ENCODE results near the gene PEX11G. TPM values are rescaled to one million over a fixed set of nuclear protein-coding genes. Genes with fewer than 3 reads are reported as not detected.
"Not testable (repeated sequence)": the region's sequence is repeated elsewhere in the genome, so short reads cannot be mapped to it uniquely, and the experiment has no call there.

PEX11G gene
- total RNA-seq, 4 donors from 2014 or later, result 2.9 to 5.2 (median 4.1) TPM

DNA sequence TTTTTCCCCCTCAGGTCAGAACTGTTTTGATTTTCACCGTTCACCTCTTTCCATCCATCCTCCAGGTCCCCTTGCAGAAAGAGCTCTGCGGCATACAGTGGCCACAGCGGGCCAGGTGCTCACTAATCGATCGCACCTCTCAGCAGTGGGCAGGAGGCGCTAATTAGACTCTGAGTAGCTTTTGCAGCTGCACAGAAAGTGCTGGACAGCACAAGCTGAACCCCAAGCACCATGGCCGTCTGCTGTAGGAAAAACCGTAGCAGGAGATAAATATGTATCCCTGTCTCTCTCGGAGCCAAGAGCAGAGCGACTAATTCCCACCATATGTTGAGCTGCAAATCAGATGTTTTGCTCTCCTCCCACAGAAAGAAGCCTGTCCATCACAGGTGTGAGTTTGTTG is 54.4 kb downstream of the PEX11G start:
- no peaks in the 10 kb centered on the region for H3K36me3 ChIP-seq
- TF ChIP-seq EP300 (IDR thresholded peaks at IDR 0.05), result no peak
- TF ChIP-seq POLR2AphosphoS5 (IDR thresholded peaks at IDR 0.05), result no peak
- TF ChIP-seq, protein P1, sequence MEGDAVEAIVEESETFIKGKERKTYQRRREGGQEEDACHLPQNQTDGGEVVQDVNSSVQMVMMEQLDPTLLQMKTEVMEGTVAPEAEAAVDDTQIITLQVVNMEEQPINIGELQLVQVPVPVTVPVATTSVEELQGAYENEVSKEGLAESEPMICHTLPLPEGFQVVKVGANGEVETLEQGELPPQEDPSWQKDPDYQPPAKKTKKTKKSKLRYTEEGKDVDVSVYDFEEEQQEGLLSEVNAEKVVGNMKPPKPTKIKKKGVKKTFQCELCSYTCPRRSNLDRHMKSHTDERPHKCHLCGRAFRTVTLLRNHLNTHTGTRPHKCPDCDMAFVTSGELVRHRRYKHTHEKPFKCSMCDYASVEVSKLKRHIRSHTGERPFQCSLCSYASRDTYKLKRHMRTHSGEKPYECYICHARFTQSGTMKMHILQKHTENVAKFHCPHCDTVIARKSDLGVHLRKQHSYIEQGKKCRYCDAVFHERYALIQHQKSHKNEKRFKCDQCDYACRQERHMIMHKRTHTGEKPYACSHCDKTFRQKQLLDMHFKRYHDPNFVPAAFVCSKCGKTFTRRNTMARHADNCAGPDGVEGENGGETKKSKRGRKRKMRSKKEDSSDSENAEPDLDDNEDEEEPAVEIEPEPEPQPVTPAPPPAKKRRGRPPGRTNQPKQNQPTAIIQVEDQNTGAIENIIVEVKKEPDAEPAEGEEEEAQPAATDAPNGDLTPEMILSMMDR (IDR thresholded peaks at IDR 0.05), result no peak
- TF ChIP-seq POLR2A (IDR thresholded peaks at IDR 0.05), result no peak
- H3K27ac ChIP-seq, result no peak overlapping the region
- H3K27me3 ChIP-seq, result no peaks in the 10 kb centered on the region
- no peaks in the 10 kb centered on the region for H3K9me3 ChIP-seq
- DNase-seq (ENCODE audit: low spot score in 2 of 2), result no peak
- no peaks in the 10 kb centered on the region for H3K4me1 ChIP-seq
- H3K4me3 ChIP-seq, result no peak overlapping the region
- WGBS, result 90% methylated on average over 10 of the region's 10 CpGs

DNA sequence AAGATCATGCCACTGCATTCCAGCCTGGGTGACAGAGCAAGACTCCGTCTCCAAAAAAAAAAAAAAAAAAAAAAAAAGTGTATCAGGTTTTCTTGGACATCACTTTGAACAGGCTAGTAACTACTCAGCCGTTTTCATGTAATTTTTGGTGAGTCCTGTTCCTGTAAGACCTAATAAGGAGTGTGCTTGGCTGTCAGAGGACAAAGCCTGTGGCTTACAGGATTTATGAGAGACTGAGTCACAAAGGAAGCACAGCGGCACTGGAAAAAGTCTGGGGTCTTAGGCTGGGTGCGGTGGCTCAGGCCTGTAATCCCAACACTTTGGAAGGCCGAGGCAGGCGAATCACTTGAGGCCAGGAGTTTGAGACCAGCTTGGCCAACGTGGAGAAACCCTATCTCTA is 55.4 kb downstream of the PEX11G start:
- not testable (repeated sequence) for DNase-seq (ENCODE audit: low spot score in 2 of 2); H3K27me3 ChIP-seq; H3K27ac ChIP-seq; H3K4me1 ChIP-seq; H3K9me3 ChIP-seq; H3K4me3 ChIP-seq; H3K36me3 ChIP-seq
- 79% methylated on average over 7 of the region's 7 CpGs for WGBS

DNA sequence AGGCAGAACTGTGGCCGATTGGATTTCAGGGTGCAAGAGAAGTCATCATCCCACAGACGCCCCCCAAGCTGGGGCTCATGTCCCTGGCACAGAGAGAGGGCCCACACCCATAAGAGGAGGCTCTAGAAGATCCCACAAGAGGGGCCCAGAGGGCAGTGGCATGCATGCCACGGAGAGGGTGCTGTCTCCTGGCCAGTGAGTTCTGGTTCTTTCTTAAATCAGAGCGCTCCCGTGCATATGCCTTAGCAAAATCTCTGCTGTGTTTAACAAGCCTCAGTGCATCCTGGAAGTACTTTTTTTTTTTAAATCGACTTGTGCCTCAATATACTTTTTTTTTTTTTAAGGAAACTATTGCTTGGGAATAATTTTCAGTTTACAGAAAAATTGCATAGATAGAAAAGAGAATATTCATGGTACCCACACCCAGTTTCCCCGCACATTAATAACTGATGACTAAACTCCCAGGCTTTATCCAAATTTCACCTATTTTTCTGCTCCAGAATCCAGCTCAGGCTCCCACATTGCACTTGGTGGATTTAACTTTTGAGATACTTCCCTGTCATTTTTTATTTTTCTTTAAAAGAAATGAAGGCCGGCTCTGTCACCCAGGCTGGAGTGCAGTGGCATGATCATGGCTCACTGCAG is 59.1 kb downstream of the PEX11G start:
- no peak overlapping the region for H3K27ac ChIP-seq
- H3K4me1 ChIP-seq, result peaks cover 24% of the 10 kb centered on the region
- H3K36me3 ChIP-seq, result no peaks in the 10 kb centered on the region
- TF ChIP-seq POLR2A (IDR thresholded peaks at IDR 0.05), result no peak
- no peak for TF ChIP-seq POLR2AphosphoS5 (IDR thresholded peaks at IDR 0.05)
- no peak for TF ChIP-seq EP300 (IDR thresholded peaks at IDR 0.05)
- TF ChIP-seq, protein P1 (IDR thresholded peaks at IDR 0.05), result no peak
- WGBS, result 71% methylated on average over 8 of the region's 8 CpGs
- no peak for DNase-seq (ENCODE audit: low spot score in 2 of 2)
- H3K9me3 ChIP-seq, result no peaks in the 10 kb centered on the region
- H3K4me3 ChIP-seq, result no peak overlapping the region
- H3K27me3 ChIP-seq, result no peaks in the 10 kb centered on the region

DNA sequence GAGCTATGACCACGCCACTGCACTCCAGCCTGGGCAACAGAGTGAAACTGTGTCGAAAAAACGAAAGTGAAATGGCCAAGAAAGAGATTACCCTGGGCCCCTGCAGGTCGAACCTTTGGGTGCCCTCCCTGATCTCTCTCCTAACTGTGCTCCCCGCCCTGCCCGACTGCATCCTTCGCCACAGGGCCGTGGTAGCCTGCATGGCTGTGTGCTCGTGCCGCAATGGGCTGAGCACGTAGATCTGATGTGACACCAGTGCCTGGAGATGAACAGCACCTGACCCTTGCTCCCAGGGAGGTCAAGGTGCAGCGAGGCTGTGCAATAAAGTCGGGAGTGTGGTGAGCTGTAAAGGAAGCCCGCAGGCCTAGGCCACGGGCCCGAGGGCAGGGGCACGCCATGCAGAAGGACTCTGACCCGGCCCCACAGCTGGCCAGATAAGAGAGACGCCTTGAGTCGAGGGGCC is 60.2 kb downstream of the PEX11G start:
- Histone ChIP-seq H3K9me3 (no peaks in the 10 kb centered on the region), H3K27ac (no peak overlapping the region), H3K4me1 (peaks cover 24% of the 10 kb centered on the region), H3K36me3 (no peaks in the 10 kb centered on the region), H3K27me3 (no peaks in the 10 kb centered on the region), H3K4me3 (no peak overlapping the region)
- DNase-seq (ENCODE audit: low spot score in 2 of 2), result no peak
- TF ChIP-seq EP300 (IDR thresholded peaks at IDR 0.05), result no peak
- TF ChIP-seq, protein P1 (IDR thresholded peaks at IDR 0.05), result no peak
- TF ChIP-seq POLR2A (IDR thresholded peaks at IDR 0.05), result no peak
- TF ChIP-seq POLR2AphosphoS5 (IDR thresholded peaks at IDR 0.05), result no peak
- 94% methylated on average over 20 of the region's 20 CpGs for WGBS

DNA sequence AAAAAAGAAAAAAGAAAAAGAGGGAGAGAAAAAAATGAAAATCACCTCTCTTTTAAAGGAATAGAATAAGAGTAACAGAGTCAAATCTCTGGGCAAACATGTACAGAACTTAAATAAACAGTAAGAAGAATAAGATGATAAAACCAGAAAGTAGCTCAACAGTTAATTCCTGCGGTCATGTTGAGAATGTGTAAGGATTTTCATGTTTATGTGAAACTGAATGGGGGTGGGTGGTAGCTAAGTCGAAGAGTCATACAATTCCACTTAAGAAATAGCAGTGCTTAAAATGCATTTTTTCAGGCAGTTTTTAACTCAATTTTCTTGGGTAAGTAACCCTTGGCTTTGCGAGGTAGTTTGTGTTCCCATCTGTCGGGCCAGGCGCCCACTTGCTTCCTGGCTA is 60.9 kb downstream of the PEX11G start:
- no peaks in the 10 kb centered on the region for H3K27me3 ChIP-seq
- WGBS, result 83% methylated on average over 5 of the region's 5 CpGs
- TF ChIP-seq EP300 (IDR thresholded peaks at IDR 0.05), result no peak
- TF ChIP-seq, protein P1 (IDR thresholded peaks at IDR 0.05), result no peak
- TF ChIP-seq POLR2AphosphoS5 (IDR thresholded peaks at IDR 0.05), result no peak
- no peak for TF ChIP-seq POLR2A (IDR thresholded peaks at IDR 0.05)
- H3K27ac ChIP-seq, result no peak overlapping the region
- no peaks in the 10 kb centered on the region for H3K36me3 ChIP-seq
- DNase-seq (ENCODE audit: low spot score in 2 of 2), result no peak
- H3K9me3 ChIP-seq, result no peaks in the 10 kb centered on the region
- peaks cover 24% of the 10 kb centered on the region for H3K4me1 ChIP-seq
- no peak overlapping the region for H3K4me3 ChIP-seq

DNA sequence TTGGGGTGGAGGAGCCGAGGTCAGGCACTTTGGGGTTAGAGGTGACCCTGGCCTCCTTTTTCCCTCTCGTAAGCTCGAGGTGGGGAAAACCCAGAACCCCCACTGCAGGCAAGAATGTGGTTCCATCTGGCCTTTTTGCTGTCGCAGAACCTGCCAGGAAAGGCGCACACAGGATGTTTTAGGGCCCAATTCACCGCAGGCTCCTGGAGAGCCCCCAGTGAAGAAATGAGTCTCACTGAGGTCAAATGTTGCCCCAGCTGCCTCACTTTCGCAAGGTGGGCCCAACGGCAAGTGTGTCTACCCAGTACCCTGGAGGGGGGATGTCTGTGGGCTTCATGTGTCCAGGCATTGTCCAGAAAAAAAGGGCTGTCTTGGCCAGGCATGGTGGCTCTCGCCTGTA is 61.8 kb downstream of the PEX11G start:
- WGBS, result 81% methylated on average over 9 of the region's 9 CpGs
- no peaks in the 10 kb centered on the region for H3K36me3 ChIP-seq
- no peak overlapping the region for H3K4me3 ChIP-seq
- no peak for DNase-seq (ENCODE audit: low spot score in 2 of 2)
- peaks cover 24% of the 10 kb centered on the region for H3K4me1 ChIP-seq
- H3K9me3 ChIP-seq, result no peaks in the 10 kb centered on the region
- H3K27ac ChIP-seq, result peak overlapping the region; percentile 35
- TF ChIP-seq, protein P1 (IDR thresholded peaks at IDR 0.05), result no peak
- TF ChIP-seq POLR2A (IDR thresholded peaks at IDR 0.05), result no peak
- no peak for TF ChIP-seq EP300 (IDR thresholded peaks at IDR 0.05)
- TF ChIP-seq POLR2AphosphoS5 (IDR thresholded peaks at IDR 0.05), result no peak
- no peaks in the 10 kb centered on the region for H3K27me3 ChIP-seq
